ENCODE results near the gene NEU3. TPM values are rescaled to one million over a fixed set of nuclear protein-coding genes. Genes with fewer than 3 reads are reported as not detected.

Gene NEU3
- total and polyA plus RNA-seq, 4 donors, result 2.7 to 9.5 (median 5.3) TPM

- TF ChIP-seq RAD21 (IDR thresholded peaks at IDR 0.05), result no peak
Observed at GRCh38 chr11:75001686-75002085, 13.0 kb downstream of the NEU3 start (continued).

- H3K27me3 ChIP-seq (ENCODE audit: control insufficient read depth in 4 of 4, insufficient read depth in 4 of 4, low read length in 3 of 4), result no peaks in the 10 kb centered on the region
- no peak overlapping the region for H3K9ac ChIP-seq (ENCODE audit: low read depth in 1 of 2, low read length in 2 of 2)
- no peak for DNase-seq (ENCODE audit: low spot score)
- no peak overlapping the region for H3K4me3 ChIP-seq (ENCODE audit: low read depth in 1 of 3, low read length in 3 of 3)
- no peaks in the 10 kb centered on the region for H3K9me3 ChIP-seq (ENCODE audit: control insufficient read depth in 4 of 4, low read length in 3 of 4)
- no peaks in the 10 kb centered on the region for H3K4me1 ChIP-seq (ENCODE audit: control insufficient read depth in 4 of 4, insufficient read depth in 4 of 4, low read length in 3 of 4)
- H3K36me3 ChIP-seq (ENCODE audit: control insufficient read depth in 4 of 4, insufficient read depth in 3 of 4, low read depth in 1 of 4, low read length in 3 of 4), result peaks cover 2 to 24% (median 19%) of the 10 kb centered on the region in 4 donors
- no peak for TF ChIP-seq MAX (IDR thresholded peaks at IDR 0.05)
- no peak for TF ChIP-seq FOXA2 (IDR thresholded peaks at IDR 0.05)
- TF ChIP-seq, protein P1, sequence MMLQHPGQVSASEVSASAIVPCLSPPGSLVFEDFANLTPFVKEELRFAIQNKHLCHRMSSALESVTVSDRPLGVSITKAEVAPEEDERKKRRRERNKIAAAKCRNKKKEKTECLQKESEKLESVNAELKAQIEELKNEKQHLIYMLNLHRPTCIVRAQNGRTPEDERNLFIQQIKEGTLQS (IDR thresholded peaks at IDR 0.05), result no peak
- no peak for TF ChIP-seq CTCF (IDR thresholded peaks at IDR 0.05; ENCODE audit: low read depth, low read length, missing input control)
- no peak for TF ChIP-seq ZBTB33 (IDR thresholded peaks at IDR 0.05)
- TF ChIP-seq HNF4G (IDR thresholded peaks at IDR 0.05), result no peak
- no peak for TF ChIP-seq EGR1 (IDR thresholded peaks at IDR 0.05; ENCODE audit: low read depth in 2 of 2)
- TF ChIP-seq YY1 (IDR thresholded peaks at IDR 0.05), result no peak
- no peak for TF ChIP-seq FOXA1 (IDR thresholded peaks at IDR 0.05)
- TF ChIP-seq JUND (IDR thresholded peaks at IDR 0.05), result no peak
- no peak for TF ChIP-seq HNF4A (conservative IDR thresholded peaks at IDR 0.05)
- no peak for TF ChIP-seq TAF1 (conservative IDR thresholded peaks at IDR 0.05)
- no peak for TF ChIP-seq SP1 (IDR thresholded peaks at IDR 0.05)
- TF ChIP-seq GABPA (IDR thresholded peaks at IDR 0.05 in 1 of 2, conservative IDR thresholded peaks at IDR 0.05 in 1 of 2), result no peak
- TF ChIP-seq RXRA (IDR thresholded peaks at IDR 0.05), result no peak
- TF ChIP-seq RAD21 (IDR thresholded peaks at IDR 0.05), result no peak
- no peak for TF ChIP-seq REST (IDR thresholded peaks at IDR 0.05)
- WGBS, result 96% methylated on average over 1 of the region's 1 CpG
- no peak overlapping the region for H3K27ac ChIP-seq (ENCODE audit: low read depth in 1 of 2, low read length in 2 of 2)
Observed at GRCh38 chr11:75002516-75002915, 13.8 kb downstream of the NEU3 start.
